NCI-H1048 (cell line): ENCODE measurements around the gene RPS21.

Experiments used
- DNase-seq: peaks from one replicate; lab custom pipeline; 2025; lab: John Stamatoyannopoulos, UW

Gene RPS21

GRCh38 chr20:62378215-62378614 lies 8.7 kb upstream of the RPS21 start:
- DNase-seq = no peak

GRCh38 chr20:62381202-62381797 lies 5.6 kb upstream of the RPS21 start:
- no peak for DNase-seq

GRCh38 chr20:62381842-62382241 lies 5.1 kb upstream of the RPS21 start:
- DNase-seq = no peak

GRCh38 chr20:62382306-62383198 lies 4.4 kb upstream of the RPS21 start:
- DNase-seq = no peak

GRCh38 chr20:62387219-62387913 lies 463 bp downstream of the RPS21 start:
- DNase-seq = no peak

- no peak for DNase-seq
Measured at GRCh38 chr20:62387933-62388635, 1.2 kb downstream of the RPS21 start.

GRCh38 chr20:62388839-62389600 lies 2.1 kb downstream of the RPS21 start:
- DNase-seq = no peak

- DNase-seq = no peak
Measured at GRCh38 chr20:62389601-62390087, 2.7 kb downstream of the RPS21 start.

GRCh38 chr20:62390317-62391164 lies 3.6 kb downstream of the RPS21 start:
- no peak for DNase-seq

- no peak for DNase-seq
Measured at GRCh38 chr20:62391165-62392076, 4.5 kb downstream of the RPS21 start.

- no peak for DNase-seq
Measured at GRCh38 chr20:62392077-62392418, 5.1 kb downstream of the RPS21 start.

GRCh38 chr20:62392621-62393334 lies 5.9 kb downstream of the RPS21 start:
- DNase-seq = no peak

- DNase-seq = no peak
Measured at GRCh38 chr20:62393335-62393665, 6.4 kb downstream of the RPS21 start.

- no peak for DNase-seq
Measured at GRCh38 chr20:62393830-62394229, 6.9 kb downstream of the RPS21 start.

- DNase-seq = no peak
Measured at GRCh38 chr20:62394248-62395245, 7.6 kb downstream of the RPS21 start.

GRCh38 chr20:62395311-62396242 lies 8.7 kb downstream of the RPS21 start:
- DNase-seq = no peak
